Stimulated activated naive CD8-positive, alpha-beta T cell treated with anti-CD3 and anti-CD28 coated beads, Interleukin-15, Interleukin-2, amounts not matched to agents 100 ng/mL and 50 ng/mL, for 24 hours (primary cell): ENCODE data around the gene ACRBP.
"Not testable (repeated sequence)": the region's sequence is repeated elsewhere in the genome, so short reads cannot be mapped to it uniquely, and the experiment has no call there.

ENCODE experiments used
- H3K27ac Mint-ChIP-seq: one replicate; pipeline ENCODE4 v1.8.0; 2021; ENCODE audit warnings: mild to moderate bottlenecking, mixed read lengths
- H3K27me3 Mint-ChIP-seq: one replicate; pipeline ENCODE4 v1.8.0; 2021; ENCODE audit warnings: mixed read lengths
- H3K36me3 Mint-ChIP-seq: one replicate; pipeline ENCODE4 v1.8.0; 2021; ENCODE audit warnings: low read depth, mixed read lengths
- H3K4me1 Mint-ChIP-seq: one replicate; pipeline ENCODE4 v1.8.0; 2021; ENCODE audit warnings: low read depth, mixed read lengths
- H3K4me3 Mint-ChIP-seq: one replicate; pipeline ENCODE4 v1.8.0; 2021; ENCODE audit warnings: mild to moderate bottlenecking, mixed read lengths
- H3K9me3 Mint-ChIP-seq: one replicate; pipeline ENCODE4 v1.8.0; 2021; ENCODE audit warnings: mixed read lengths

The ACRBP gene

GRCh38 chr12:6613776-6614512, 33.3 kb downstream of the ACRBP start:
- no peaks in the 10 kb centered on the region for H3K9me3 Mint-ChIP-seq
- H3K36me3 Mint-ChIP-seq, result peaks cover 4% of the 10 kb centered on the region
- H3K4me3 Mint-ChIP-seq, result no peak overlapping the region
- H3K27ac Mint-ChIP-seq, result peak overlapping the region; percentile 62
- peaks cover 46% of the 10 kb centered on the region for H3K4me1 Mint-ChIP-seq
- H3K27me3 Mint-ChIP-seq, result no peaks in the 10 kb centered on the region

- no peaks in the 10 kb centered on the region for H3K36me3 Mint-ChIP-seq
- no peak overlapping the region for H3K4me3 Mint-ChIP-seq
- peaks cover 46% of the 10 kb centered on the region for H3K4me1 Mint-ChIP-seq
- H3K9me3 Mint-ChIP-seq, result no peaks in the 10 kb centered on the region
- no peaks in the 10 kb centered on the region for H3K27me3 Mint-ChIP-seq
- peak overlapping the region; percentile 40 for H3K27ac Mint-ChIP-seq
Observed at GRCh38 chr12:6613015-6613775, 34.0 kb downstream of the ACRBP start.

- peak overlapping the region; percentile 43 for H3K27ac Mint-ChIP-seq
- no peaks in the 10 kb centered on the region for H3K36me3 Mint-ChIP-seq
- H3K9me3 Mint-ChIP-seq, result no peaks in the 10 kb centered on the region
- peaks cover 42% of the 10 kb centered on the region for H3K4me1 Mint-ChIP-seq
- H3K4me3 Mint-ChIP-seq, result no peak overlapping the region
- H3K27me3 Mint-ChIP-seq, result no peaks in the 10 kb centered on the region
Observed at GRCh38 chr12:6612652-6613014, 34.6 kb downstream of the ACRBP start.

GRCh38 chr12:6612247-6612646, 35.0 kb downstream of the ACRBP start:
- H3K4me3 Mint-ChIP-seq, result no peak overlapping the region
- no peaks in the 10 kb centered on the region for H3K36me3 Mint-ChIP-seq
- H3K9me3 Mint-ChIP-seq, result no peaks in the 10 kb centered on the region
- no peaks in the 10 kb centered on the region for H3K27me3 Mint-ChIP-seq
- H3K4me1 Mint-ChIP-seq, result peaks cover 42% of the 10 kb centered on the region
- peak overlapping the region; percentile 43 for H3K27ac Mint-ChIP-seq

- Mint-ChIP-seq H3K4me3 (no peak overlapping the region), H3K27me3 (no peaks in the 10 kb centered on the region), H3K4me1 (peaks cover 57% of the 10 kb centered on the region), H3K27ac (no peak overlapping the region), H3K9me3 (no peaks in the 10 kb centered on the region), H3K36me3 (peaks cover 23% of the 10 kb centered on the region)
Observed at GRCh38 chr12:6608592-6609281, 38.5 kb downstream of the ACRBP start.

- no peak overlapping the region for H3K27ac Mint-ChIP-seq
- H3K36me3 Mint-ChIP-seq, result peaks cover 31% of the 10 kb centered on the region
- no peak overlapping the region for H3K4me3 Mint-ChIP-seq
- H3K4me1 Mint-ChIP-seq, result peaks cover 59% of the 10 kb centered on the region
- H3K9me3 Mint-ChIP-seq, result no peaks in the 10 kb centered on the region
- no peaks in the 10 kb centered on the region for H3K27me3 Mint-ChIP-seq
Observed at GRCh38 chr12:6607751-6608591, 39.3 kb downstream of the ACRBP start.

GRCh38 chr12:6606331-6607131, 40.7 kb downstream of the ACRBP start:
- H3K36me3 Mint-ChIP-seq, result peaks cover 45% of the 10 kb centered on the region
- H3K27ac Mint-ChIP-seq, result peak overlapping the region; percentile 97
- no peaks in the 10 kb centered on the region for H3K27me3 Mint-ChIP-seq
- peak overlapping the region; percentile 99 for H3K4me3 Mint-ChIP-seq
- H3K4me1 Mint-ChIP-seq, result peaks cover 61% of the 10 kb centered on the region
- no peaks in the 10 kb centered on the region for H3K9me3 Mint-ChIP-seq

GRCh38 chr12:6605421-6606330, 41.6 kb downstream of the ACRBP start:
- peaks cover 54% of the 10 kb centered on the region for H3K36me3 Mint-ChIP-seq
- peak overlapping the region; percentile 97 for H3K27ac Mint-ChIP-seq
- no peaks in the 10 kb centered on the region for H3K27me3 Mint-ChIP-seq
- peak overlapping the region; percentile 99 for H3K4me3 Mint-ChIP-seq
- peaks cover 57% of the 10 kb centered on the region for H3K4me1 Mint-ChIP-seq
- H3K9me3 Mint-ChIP-seq, result no peaks in the 10 kb centered on the region

- H3K4me3 Mint-ChIP-seq, result peak overlapping the region; percentile 99
- peaks cover 49% of the 10 kb centered on the region for H3K4me1 Mint-ChIP-seq
- H3K27me3 Mint-ChIP-seq, result no peaks in the 10 kb centered on the region
- H3K36me3 Mint-ChIP-seq, result peaks cover 66% of the 10 kb centered on the region
- no peaks in the 10 kb centered on the region for H3K9me3 Mint-ChIP-seq
- H3K27ac Mint-ChIP-seq, result peak overlapping the region; percentile 97
Observed at GRCh38 chr12:6604259-6605029, 42.8 kb downstream of the ACRBP start.

- Mint-ChIP-seq H3K4me3 (peak overlapping the region; percentile 99), H3K4me1 (peaks cover 51% of the 10 kb centered on the region), H3K9me3 (no peaks in the 10 kb centered on the region), H3K27me3 (no peaks in the 10 kb centered on the region), H3K27ac (peak overlapping the region; percentile 97), H3K36me3 (peaks cover 77% of the 10 kb centered on the region)
Observed at GRCh38 chr12:6603095-6603567, 44.1 kb downstream of the ACRBP start.

- H3K36me3 Mint-ChIP-seq, result peaks cover 83% of the 10 kb centered on the region
Observed at GRCh38 chr12:6602526-6602925, 44.7 kb downstream of the ACRBP start.

GRCh38 chr12:6595673-6596072, 51.6 kb downstream of the ACRBP start:
- not testable (repeated sequence) for H3K9me3 Mint-ChIP-seq, H3K4me3 Mint-ChIP-seq, H3K4me1 Mint-ChIP-seq, H3K27me3 Mint-ChIP-seq
- H3K36me3 Mint-ChIP-seq, result peaks cover 82% of the 10 kb centered on the region
- H3K27ac Mint-ChIP-seq, result peak overlapping the region; percentile 41

More at GRCh38 chr12:6602526-6602925, 44.7 kb downstream of the ACRBP start:
- peaks cover 53% of the 10 kb centered on the region for H3K4me1 Mint-ChIP-seq
- peak overlapping the region; percentile 97 for H3K27ac Mint-ChIP-seq
- peak overlapping the region; percentile 99 for H3K4me3 Mint-ChIP-seq
- H3K27me3 Mint-ChIP-seq, result no peaks in the 10 kb centered on the region
- H3K9me3 Mint-ChIP-seq, result no peaks in the 10 kb centered on the region
